Esophagus muscularis mucosa (tissue), 4 donors: ENCODE data around the gene OSGIN1. TPM values are rescaled to one million over a fixed set of nuclear protein-coding genes. Genes with fewer than 3 reads are reported as not detected.

Source experiments
- DNase-seq: peaks from one replicate; pipeline ENCODE4 v3.0.0-alpha.2; 2017; ENCODE audit errors: extremely low spot score
- H3K27ac ChIP-seq, 4 donors: fragments of 200-600 bp; sonication (generic); replicated peaks in 1 of 4; 1 replicate in 3 of 4; 2 replicates in 1 of 4; pipeline ENCODE4 v1.5.1; 2016 to 2019; ENCODE audit warnings: mild to moderate bottlenecking in 1 of 4
- H3K27me3 ChIP-seq, 4 donors: fragments of 200-600 bp; sonication (generic); one replicate each; pipeline versions ENCODE4 v1.5.1 to v1.6.0; 2016 to 2019
- H3K36me3 ChIP-seq, 4 donors: fragments of 200-600 bp; sonication (generic); one replicate each; pipeline ENCODE4 v1.5.1; 2016 to 2019
- H3K4me1 ChIP-seq, 4 donors: fragments of 200-600 bp; sonication (generic); one replicate each; pipeline ENCODE4 v1.5.1; 2016 to 2019
- H3K4me3 ChIP-seq, 4 donors: fragments of 200-600 bp; sonication (generic); 1 replicate in 2 of 4; 2 replicates in 2 of 4; pipeline ENCODE4 v1.5.1; 2016 to 2019; ENCODE audit warnings: mild to moderate bottlenecking in 4 of 4, moderate library complexity in 1 of 4
- H3K9me3 ChIP-seq, 4 donors: fragments of 200-600 bp; sonication (generic); 1 replicate in 3 of 4; 2 replicates in 1 of 4; pipeline ENCODE4 v1.5.1; 2016 to 2019
- CTCF ChIP-seq, 3 experiments: fragments of 200-600 bp in 2 of 3; fragments of 450-650 bp in 1 of 3; sonication (generic) in 2 of 3; IDR thresholded peaks; one replicate each; pipeline ENCODE4 v1.5.1; 2017 to 2019; ENCODE audit warnings: antibody characterized with exemption in 3 of 3, mild to moderate bottlenecking in 2 of 3, moderate library complexity in 1 of 3
- EP300 ChIP-seq: sonication (generic); formaldehyde crosslinking; IDR thresholded peaks from one replicate; pipeline ENCODE4 v1.6.1; 2017; ENCODE audit warnings: antibody characterized with exemption
- POLR2A ChIP-seq: fragments of 450-650 bp; IDR thresholded peaks from one replicate; pipeline ENCODE4 v1.6.1; 2017; ENCODE audit warnings: antibody characterized with exemption, moderate library complexity, mild to moderate bottlenecking, low read depth
- POLR2AphosphoS5 ChIP-seq, 2 donors: sonication (generic); formaldehyde crosslinking; IDR thresholded peaks; one replicate each; pipeline ENCODE4 v1.6.1; 2017; ENCODE audit warnings: antibody characterized with exemption in 2 of 2
- WGBS: methylation state at CpG from one replicate; pipeline ENCODE4 v1.1.5; 2018; 5-methylcytosine and 5-hydroxymethylcytosine counted together
- intact Hi-C: fragments of 100-400 bp; cut with DNase I; formaldehyde crosslinking; loops from one replicate; pipeline ENCODE4 v1.15.1; 2023
- total RNA-seq, 4 donors: library from RNA; depleted of rRNA; stranded (reverse); fragments of >200 nt; gene quantifications; one replicate each; pipeline versions ENCODE4 v1.1.0 to v1.2.1, GENCODE V29; 2016

The OSGIN1 gene
- total RNA-seq, 4 donors from 2014 or later, result 7.1 to 17.6 (median 13.8) TPM

GRCh38 chr16:83907631-83908250 is 45.3 kb upstream of the OSGIN1 start:
- TF ChIP-seq CTCF (IDR thresholded peaks at IDR 0.05) (no peak), POLR2AphosphoS5 (IDR thresholded peaks at IDR 0.05) (peak in 1 of 2 donors; percentile 7)
- Histone ChIP-seq H3K27ac (peak overlapping the region in 2 of 4 donors; percentile 46 to 53), H3K4me3 (no peak overlapping the region), H3K4me1 (peaks cover 15 to 51% (median 31%) of the 10 kb centered on the region in 4 donors), H3K36me3 (peaks cover 45 to 57% (median 51%) of the 10 kb centered on the region in 4 donors), H3K27me3 (no peaks in the 10 kb centered on the region), H3K9me3 (no peaks in the 10 kb centered on the region)
- intact Hi-C loops, result no loop called here
- WGBS, result 55% methylated on average over 15 of the region's 15 CpGs
- no peak for DNase-seq

- TF ChIP-seq CTCF (IDR thresholded peaks at IDR 0.05) (no peak), EP300 (no peak), POLR2AphosphoS5 (IDR thresholded peaks at IDR 0.05) (no peak), POLR2A (no peak)
- 83% methylated on average over 2 of the region's 2 CpGs for whole genome bisulfite sequencing
- no peak for DNase-seq
- Histone ChIP-seq H3K27me3 (no peaks in the 10 kb centered on the region), H3K4me1 (peaks cover 14 to 44% (median 31%) of the 10 kb centered on the region in 4 donors), H3K4me3 (no peak overlapping the region), H3K27ac (peak overlapping the region in 2 of 4 donors; percentile 46 to 53), H3K36me3 (peaks cover 48 to 66% (median 57%) of the 10 kb centered on the region in 4 donors), H3K9me3 (no peaks in the 10 kb centered on the region)
- intact Hi-C loops, result no loop called here
These were observed 44.2 kb upstream of the OSGIN1 start for GRCh38 chr16:83908798-83909197.

- Histone ChIP-seq H3K4me3 (no peak overlapping the region), H3K27ac (no peak overlapping the region), H3K9me3 (no peaks in the 10 kb centered on the region), H3K27me3 (no peaks in the 10 kb centered on the region), H3K4me1 (peaks cover 15 to 32% (median 21%) of the 10 kb centered on the region in 4 donors), H3K36me3 (peaks cover 70 to 90% (median 80%) of the 10 kb centered on the region in 4 donors)
- no peak for DNase-seq
- TF ChIP-seq EP300, result no peak
- TF ChIP-seq POLR2A, result no peak
- TF ChIP-seq POLR2AphosphoS5 (IDR thresholded peaks at IDR 0.05), result no peak
- no peak for TF ChIP-seq CTCF (IDR thresholded peaks at IDR 0.05)
- intact Hi-C loops, result no loop called here
- 93% methylated on average over 10 of the region's 10 CpGs for WGBS
These were observed 41.8 kb upstream of the OSGIN1 start for GRCh38 chr16:83911290-83911689.

GRCh38 chr16:83912519-83913244 is 40.4 kb upstream of the OSGIN1 start:
- no peak overlapping the region for H3K4me3 ChIP-seq
- 68% methylated on average over 10 of the region's 12 CpGs for WGBS
- H3K27me3 ChIP-seq, result no peaks in the 10 kb centered on the region
- peaks cover 15 to 22% (median 19%) of the 10 kb centered on the region in 4 donors for H3K4me1 ChIP-seq
- H3K36me3 ChIP-seq, result peaks cover 73 to 100% (median 87%) of the 10 kb centered on the region in 4 donors
- TF ChIP-seq EP300 (no peak), CTCF (IDR thresholded peaks at IDR 0.05) (no peak), POLR2AphosphoS5 (IDR thresholded peaks at IDR 0.05) (no peak)
- peak overlapping the region; percentile 59 to 82 (median 76) for H3K27ac ChIP-seq
- no peaks in the 10 kb centered on the region for H3K9me3 ChIP-seq
- intact Hi-C loops, result no loop called here
- no peak for DNase-seq
